Spleen (tissue), 7 donors: ENCODE results near the gene PAK4.

Source experiments
- CTCF ChIP-seq, 11 experiments: fragments of 200-600 bp in 7 of 11; fragments of 450-650 bp in 4 of 11; sonication (generic) in 4 of 11; IDR thresholded peaks in 8 of 11; conservative IDR thresholded peaks in 3 of 11; 1 replicate in 7 of 11; 2 replicates in 4 of 11; pipeline versions ENCODE4 v1.4.0 to v1.8.0; 2016 to 2021; ENCODE audit warnings: antibody characterized with exemption in 11 of 11, inconsistent platforms in 4 of 11, mild to moderate bottlenecking in 1 of 11
- POLR2A ChIP-seq, 3 donors: fragments of 450-650 bp; IDR thresholded peaks; one replicate each; pipeline ENCODE4 v1.5.1; 2017; ENCODE audit warnings: antibody characterized with exemption in 3 of 3, mild to moderate bottlenecking in 1 of 3
- donor health status: DM: no; HTN: no; CAD: no; lungs with moderate emphysema.
- donor health status: DM: no; HTN: no; CAD: no.
- donor health status: DM: no; HTN: no; CAD: no.

DNA sequence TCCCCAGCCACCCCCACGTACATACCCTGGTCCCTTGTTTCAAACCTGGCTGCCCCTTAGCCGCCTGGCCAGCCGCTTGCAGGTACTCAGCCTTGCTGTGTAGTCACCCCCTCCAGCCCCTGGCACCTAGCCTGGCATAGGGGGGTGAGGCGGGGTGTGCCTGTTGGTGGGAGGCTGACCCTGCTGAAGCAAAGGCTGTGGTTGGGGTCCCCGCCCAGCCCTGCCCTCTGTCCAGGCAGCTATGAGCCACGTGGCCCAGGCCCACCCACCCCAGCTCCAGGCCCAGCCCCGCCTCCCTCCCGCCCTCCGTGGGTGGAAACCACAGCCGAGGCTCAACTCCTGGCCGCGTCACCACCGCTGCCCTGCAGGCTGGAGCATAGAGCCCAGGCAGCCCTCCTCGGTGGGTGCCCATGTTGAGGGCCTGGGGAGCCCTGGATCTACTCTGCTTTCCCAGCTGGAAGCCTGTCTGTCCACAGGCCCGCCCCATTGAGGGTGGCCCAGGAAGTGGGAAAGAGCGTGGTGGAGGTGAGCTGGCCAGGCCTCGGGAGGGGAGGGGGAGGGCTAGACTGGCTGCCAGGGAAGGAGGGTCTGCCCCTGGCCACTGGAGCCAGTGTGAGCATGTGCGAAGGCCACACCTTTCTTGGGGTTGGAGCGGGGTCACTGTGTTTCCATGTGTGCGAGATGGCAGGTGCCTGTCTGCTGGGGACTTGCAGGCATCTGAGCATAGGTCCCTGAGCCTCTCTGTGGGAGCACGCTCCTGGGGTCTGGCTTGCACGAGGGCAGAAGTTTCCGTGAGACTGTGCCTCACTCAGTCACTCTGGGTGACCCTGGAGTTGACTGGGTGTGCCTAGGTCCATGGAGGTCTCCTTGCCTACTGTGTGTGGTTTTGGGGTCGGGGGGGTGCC lies 31.0 kb downstream of the PAK4 start:
- no peak for TF ChIP-seq CTCF (IDR thresholded peaks at IDR 0.05 in 8 of 11, conservative IDR thresholded peaks at IDR 0.05 in 3 of 11)
- TF ChIP-seq POLR2A (IDR thresholded peaks at IDR 0.05) = no peak
